SK-N-SH (cell line): Measurements from ENCODE around the gene THOC6. TPM values are rescaled to one million over a fixed set of nuclear protein-coding genes. Genes with fewer than 3 reads are reported as not detected.

ENCODE experiments used
- CTCF ChIA-PET: fragments of 300-600, 350-600 bp; formaldehyde crosslinking; extraction: SDS; loops from one replicate; lab custom pipeline; 2021; lab: Yijun Ruan, JAX
- POLR2A ChIA-PET: fragments of 350-600 bp; sonication (Branson Sonifier 250); formaldehyde crosslinking; extraction: SDS; loops from one replicate; lab custom pipeline; 2020; ENCODE audit warnings: antibody characterized with exemption, inconsistent platforms; lab: Yijun Ruan, JAX
- DNase-seq: peaks from one replicate; pipeline ENCODE4 v3.0.0; 2012
- H2AFZ ChIP-seq: fragments of 200-600 bp; sonication (generic); 2 replicates; pipeline ENCODE4 v1.8.1; 2016; ENCODE audit warnings: antibody characterized with exemption, mild to moderate bottlenecking, low read depth
- H3F3A ChIP-seq: fragments of 200-600 bp; sonication (generic); replicated peaks from 2 replicates; pipeline ENCODE3; 2016; ENCODE audit warnings: antibody characterized with exemption, mild to moderate bottlenecking; ENCODE audit not compliant: insufficient read depth
- H3K27ac ChIP-seq, 2 experiments: fragments of 200-500 bp in 1 of 2; fragments of 200-600 bp in 1 of 2; sonication (Bioruptor generic) in 1 of 2; sonication (generic), shearing (Covaris generic) in 1 of 2; 2 replicates each; pipeline versions ENCODE4 v1.5.1 to v1.6.1; 2014 to 2016; ENCODE audit warnings: low read depth in 2 of 2, inconsistent platforms in 1 of 2, low read length in 1 of 2, mild to moderate bottlenecking in 1 of 2, mixed read lengths in 1 of 2
- H3K27me3 ChIP-seq: fragments of 200-600 bp; sonication (generic), shearing (Covaris generic); 2 replicates; pipeline ENCODE4 v1.6.1; 2016; ENCODE audit warnings: mixed run types; ENCODE audit not compliant: insufficient read depth
- H3K36me3 ChIP-seq, 2 experiments: fragments of 200-500 bp in 1 of 2; fragments of 200-600 bp in 1 of 2; sonication (Bioruptor generic) in 1 of 2; sonication (generic) in 1 of 2; replicated peaks in 1 of 2; 2 replicates each; pipeline versions ENCODE3 to v1.5.1; 2014 to 2016; ENCODE audit warnings: low read length in 1 of 2, mild to moderate bottlenecking in 1 of 2; ENCODE audit not compliant: insufficient read depth in 2 of 2, control insufficient read depth in 1 of 2
- H3K4me1 ChIP-seq, 2 experiments: fragments of 200-500 bp in 1 of 2; fragments of 200-600 bp in 1 of 2; sonication (Bioruptor generic) in 1 of 2; sonication (generic), shearing (Covaris generic) in 1 of 2; 2 replicates each; pipeline versions ENCODE4 v1.5.1 to v1.6.1; 2014 to 2016; ENCODE audit warnings: low read depth in 1 of 2, low read length in 1 of 2, mixed run types in 1 of 2; ENCODE audit not compliant: insufficient read depth in 2 of 2, control insufficient read depth in 1 of 2
- H3K4me2 ChIP-seq: fragments of 200-600 bp; sonication (generic), shearing (Covaris generic); 2 replicates; pipeline ENCODE4 v1.6.1; 2017; ENCODE audit warnings: mixed run types
- H3K4me3 ChIP-seq, 2 experiments: fragments of 200-500 bp in 1 of 2; fragments of 200-600 bp in 1 of 2; sonication (Bioruptor generic) in 1 of 2; sonication (generic), shearing (Covaris generic) in 1 of 2; 2 replicates each; pipeline versions ENCODE4 v1.5.1 to v1.8.1; 2014 to 2016; ENCODE audit warnings: low read depth in 2 of 2, inconsistent platforms in 1 of 2, low read length in 1 of 2, mild to moderate bottlenecking in 1 of 2, mixed read lengths in 1 of 2, moderate library complexity in 1 of 2
- H3K79me2 ChIP-seq: fragments of 200-600 bp; sonication (generic); 2 replicates; pipeline ENCODE4 v1.8.1; 2017; ENCODE audit warnings: mild to moderate bottlenecking; ENCODE audit not compliant: insufficient read depth
- H3K9ac ChIP-seq: fragments of 200-600 bp; sonication (generic); 2 replicates; pipeline ENCODE4 v1.6.1; 2017; ENCODE audit warnings: mixed run types
- H3K9me2 ChIP-seq: fragments of 200-600 bp; sonication (generic); 2 replicates; pipeline ENCODE4 v1.6.1; 2017; ENCODE audit warnings: mixed run types
- H3K9me3 ChIP-seq: fragments of 200-600 bp; sonication (generic); 2 replicates; pipeline ENCODE4 v1.6.1; 2017; ENCODE audit warnings: mixed run types, mild to moderate bottlenecking, moderate library complexity
- H4K20me1 ChIP-seq: fragments of 200-600 bp; sonication (generic); 2 replicates; pipeline ENCODE4 v1.6.1; 2017; ENCODE audit warnings: mild to moderate bottlenecking, mixed run types; ENCODE audit not compliant: insufficient read depth
- CHD2 ChIP-seq: fragments of 150-350 bp; IDR thresholded peaks from 2 replicates; pipeline ENCODE4 v1.6.1; 2018; ENCODE audit warnings: low read length; ENCODE audit not compliant: partially characterized antibody
- ELF1 ChIP-seq: IDR thresholded peaks from 2 replicates; pipeline ENCODE4 v1.4.0; 2012
- EP300 ChIP-seq, 2 experiments: IDR thresholded peaks; 2 replicates each; pipeline versions ENCODE4 v1.4.0 to v1.6.1; 2012; ENCODE audit warnings: borderline replicate concordance in 1 of 2, low read depth in 1 of 2, low read length in 1 of 2
- FOXJ3 ChIP-seq: sonication (generic); formaldehyde crosslinking; IDR thresholded peaks from 2 replicates; pipeline ENCODE4 v1.5.1; 2020; ENCODE audit warnings: mild to moderate bottlenecking, missing genetic modification reagents
- FOXM1 ChIP-seq: IDR thresholded peaks from 2 replicates; pipeline ENCODE4 v1.4.0; 2012; ENCODE audit warnings: low read depth, mild to moderate bottlenecking
- IRF3 ChIP-seq: fragments of 150-350 bp; IDR thresholded peaks from 2 replicates; pipeline ENCODE4 v1.6.1; 2016; ENCODE audit warnings: mild to moderate bottlenecking, low read depth, low read length
- JUND ChIP-seq: IDR thresholded peaks from 2 replicates; pipeline ENCODE4 v1.4.0; 2012
- MEF2A ChIP-seq: IDR thresholded peaks from 2 replicates; pipeline ENCODE4 v1.4.0; 2012; ENCODE audit warnings: low read depth, borderline replicate concordance
- NFIC ChIP-seq: IDR thresholded peaks from 2 replicates; pipeline ENCODE4 v1.4.0; 2012; ENCODE audit warnings: borderline replicate concordance
- NRF1 ChIP-seq: IDR thresholded peaks from 2 replicates; pipeline ENCODE4 v1.6.1; 2012; ENCODE audit warnings: low read depth, mild to moderate bottlenecking, low read length
- RAD21 ChIP-seq: IDR thresholded peaks from 2 replicates; pipeline ENCODE4 v1.6.1; 2012; ENCODE audit warnings: mild to moderate bottlenecking, low read length
- RCOR1 ChIP-seq: fragments of 150-350 bp; IDR thresholded peaks from 2 replicates; pipeline ENCODE4 v1.6.1; 2017; ENCODE audit warnings: antibody characterized with exemption, low read length
- REST ChIP-seq: IDR thresholded peaks from 2 replicates; pipeline ENCODE4 v1.6.1; 2012; ENCODE audit warnings: mild to moderate bottlenecking, low read depth, low read length, moderate library complexity
- SMC3 ChIP-seq: IDR thresholded peaks from 2 replicates; pipeline ENCODE4 v1.6.1; 2012; ENCODE audit warnings: low read depth, low read length, improper control_type of control experiment
- TAF1 ChIP-seq: IDR thresholded peaks from 2 replicates; pipeline ENCODE4 v1.6.1; 2012; ENCODE audit warnings: low read depth, mild to moderate bottlenecking, low read length, moderate library complexity, borderline replicate concordance
- TCF12 ChIP-seq: IDR thresholded peaks from 2 replicates; pipeline ENCODE4 v1.4.0; 2012
- TEAD4 ChIP-seq: IDR thresholded peaks from 2 replicates; pipeline ENCODE4 v1.4.0; 2012; ENCODE audit warnings: mild to moderate bottlenecking, borderline replicate concordance; ENCODE audit not compliant: insufficient read depth
- USF1 ChIP-seq: IDR thresholded peaks from 2 replicates; pipeline ENCODE4 v1.4.0; 2012; ENCODE audit warnings: low read depth, borderline replicate concordance
- USF2 ChIP-seq: fragments of 150-350 bp; IDR thresholded peaks from 2 replicates; pipeline ENCODE4 v1.6.1; 2017; ENCODE audit warnings: antibody characterized with exemption, low read length, low read depth, borderline replicate concordance
- WGBS: methylation state at CpG from one replicate; pipeline ENCODE4 v1.1.6; 2017; ENCODE audit warnings: low lambda C conversion rate; 5-methylcytosine and 5-hydroxymethylcytosine counted together
- polyA plus RNA-seq, 3 experiments: library from polyadenylated mRNA; depleted of rRNA; stranded (reverse); fragments of >200 nt; gene quantifications; 2 replicates each; pipeline ENCODE4 v1.2.3, GENCODE V29; 2012

Gene THOC6
- polyA plus RNA-seq, 1 of the 3 experiments (the other 2 are of a cell fraction), result 37.7 TPM

GRCh38 chr16:3065069-3065741, 41.4 kb downstream of the THOC6 start, which contains the start of gene IL32:
TSS of gene IL32 (plus strand) at chr16:3065640. CDS start at chr16:3065812, 172 bp downstream.
- no peak for DNase-seq

GRCh38 chr16:3065742-3066439, 42.1 kb downstream of the THOC6 start:
- H2AFZ ChIP-seq, result peak overlapping the region; percentile 80
- H3K27ac ChIP-seq, result no peak overlapping the region
- WGBS, result 93% methylated on average over 10 of the region's 26 CpGs
- H3K9ac ChIP-seq, result peak overlapping the region; percentile 59
- no peaks in the 10 kb centered on the region for H3K27me3 ChIP-seq
- TF ChIP-seq USF1, result no peak
- no peak for TF ChIP-seq FOXJ3
- no peak for TF ChIP-seq REST
- TF ChIP-seq MEF2A, result no peak
- TF ChIP-seq RCOR1, result no peak
- TF ChIP-seq SMC3, result no peak
- no peak for TF ChIP-seq TEAD4
- TF ChIP-seq FOXM1, result no peak
- no peak for TF ChIP-seq NRF1
- TF ChIP-seq CHD2, result no peak
- TF ChIP-seq TCF12, result no peak
- no peak for TF ChIP-seq EP300 (IDR thresholded peaks at IDR 0.05; ENCODE audit: borderline replicate concordance in 1 of 2, low read depth in 1 of 2, low read length in 1 of 2)
- no peak for TF ChIP-seq TAF1
- no peak for TF ChIP-seq IRF3
- TF ChIP-seq NFIC, result no peak
- TF ChIP-seq ELF1, result no peak
- no peak for TF ChIP-seq USF2
- TF ChIP-seq JUND, result no peak
- no peaks in the 10 kb centered on the region for H3K9me3 ChIP-seq
- H3K4me1 ChIP-seq, result no peaks in the 10 kb centered on the region; a peak in 1 of 4 replicates
- H3K36me3 ChIP-seq, result no peaks in the 10 kb centered on the region
- peak overlapping the region; percentile 46; the same call in 1 of the 2 replicates for H3K4me2 ChIP-seq
- no peaks in the 10 kb centered on the region for H4K20me1 ChIP-seq
- H3F3A ChIP-seq, result no peaks in the 10 kb centered on the region
- no peak for DNase-seq
- no peaks in the 10 kb centered on the region for H3K9me2 ChIP-seq
- ChIA-PET CTCF (interaction anchor here (1.0 to 3.9 kb wide), 4 partner anchors 14 to 37 kb away, joined by 3 to 26 read pairs (median 4); no protein-coding TSS in a partner anchor), POLR2A (no interaction called here)
- H3K4me3 ChIP-seq, result peak overlapping the region in 1 of 2 experiments; percentile 50; a peak in 1 of 4 replicates
- H3K79me2 ChIP-seq, result no peaks in the 10 kb centered on the region

More at GRCh38 chr16:3065069-3065741, 41.4 kb downstream of the THOC6 start, which contains the start of gene IL32:
- Histone ChIP-seq H3K4me2 (peak within 1 kb of the TSS; percentile 46; the same call in 1 of the 2 replicates), H3K27me3 (no peaks in the 10 kb centered on the region), H3K79me2 (no peaks in the 10 kb centered on the region), H3K9me2 (no peaks in the 10 kb centered on the region), H3K9ac (peak within 1 kb of the TSS; percentile 59), H3K9me3 (no peaks in the 10 kb centered on the region), H3K36me3 (no peaks in the 10 kb centered on the region), H3K27ac (no peak within 1 kb of the TSS), H3F3A (no peaks in the 10 kb centered on the region), H2AFZ (peak within 1 kb of the TSS; percentile 80), H3K4me1 (no peaks in the 10 kb centered on the region; a peak in 1 of 4 replicates), H4K20me1 (no peaks in the 10 kb centered on the region), H3K4me3 (peak within 1 kb of the TSS in 1 of 2 experiments; percentile 50; a peak in 1 of 4 replicates)
- TF ChIP-seq TCF12, result 0 out of 2 replicates have a peak, but pooled peaks have one; percentile 25
- no peak for TF ChIP-seq RAD21
- CTCF ChIA-PET, result interaction anchor here (1.0 to 3.9 kb wide), 5 partner anchors 15 to 36 kb away, joined by 3 to 26 read pairs (median 3); no protein-coding TSS in a partner anchor
- POLR2A ChIA-PET, result no interaction called here
- 48% methylated on average over 11 of the region's 13 CpGs for WGBS
